NCI-H146 treated with DMSO at 0.1 percent for 48 hours (cell line): ENCODE measurements around the gene INTS7.
"Not testable (repeated sequence)": the region's sequence is repeated elsewhere in the genome, so short reads cannot be mapped to it uniquely, and the experiment has no call there.

Experiments used
- DNase-seq: peaks from one replicate; lab custom pipeline; 2025; ENCODE audit not compliant: unreplicated experiment; lab: John Stamatoyannopoulos, UW

INTS7 gene

DNA sequence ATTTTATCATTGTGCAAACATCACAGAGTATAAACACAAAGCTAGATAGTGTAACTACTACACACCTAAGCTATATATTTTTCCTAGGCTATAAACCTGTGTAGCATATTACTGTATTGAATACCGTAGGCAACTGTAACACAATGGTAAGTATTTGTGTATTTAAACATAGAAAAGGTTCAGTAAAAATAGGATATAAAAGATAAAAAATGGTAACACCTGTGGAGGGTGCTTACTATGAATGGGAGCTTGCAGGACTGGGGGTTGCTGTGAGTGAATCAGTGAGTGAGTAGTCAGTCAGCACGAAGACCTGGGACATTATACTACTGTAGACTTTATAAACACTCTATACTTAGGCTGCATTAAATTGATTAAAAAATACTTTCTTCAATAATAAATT is 4.3 kb upstream of the INTS7 start:
- no peak for DNase-seq

GRCh38 chr1:212037900-212038299 is 2.5 kb upstream of the INTS7 start:
- DNase-seq: no peak

GRCh38 chr1:212035835-212036605 is 663 bp upstream of the INTS7 start:
- DNase-seq: no peak

DNA sequence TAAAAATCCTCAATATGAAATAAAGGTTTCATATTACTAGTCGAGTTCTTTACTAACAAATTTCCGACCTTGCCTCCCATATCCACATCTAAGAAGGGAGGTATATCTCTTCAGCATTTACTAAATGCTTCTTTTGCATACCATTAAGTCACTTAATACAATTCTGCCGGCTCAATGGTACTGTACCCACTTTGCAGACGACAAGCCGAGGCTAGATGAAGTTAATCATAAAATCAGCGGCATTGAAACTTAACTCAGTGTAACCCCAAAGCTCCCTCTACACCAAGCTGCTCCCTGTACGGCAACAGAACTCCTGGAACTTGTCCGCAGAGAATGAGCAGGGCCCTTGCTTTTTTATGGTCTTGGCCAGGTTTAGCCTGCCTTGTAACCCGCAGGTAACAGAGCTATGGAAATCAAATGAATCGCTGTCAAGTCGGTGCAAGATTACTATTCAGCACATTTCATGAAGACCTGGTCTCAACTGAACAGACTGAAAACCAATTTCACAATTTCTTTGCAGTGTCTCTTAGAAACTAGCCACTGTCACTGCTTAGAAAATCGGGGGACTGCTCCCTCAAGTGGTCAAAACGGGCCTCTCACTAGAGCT is 738 bp downstream of the INTS7 start:
- no peak for DNase-seq

GRCh38 chr1:212030936-212031528 is 4.3 kb downstream of the INTS7 start:
- DNase-seq: no peak

DNA sequence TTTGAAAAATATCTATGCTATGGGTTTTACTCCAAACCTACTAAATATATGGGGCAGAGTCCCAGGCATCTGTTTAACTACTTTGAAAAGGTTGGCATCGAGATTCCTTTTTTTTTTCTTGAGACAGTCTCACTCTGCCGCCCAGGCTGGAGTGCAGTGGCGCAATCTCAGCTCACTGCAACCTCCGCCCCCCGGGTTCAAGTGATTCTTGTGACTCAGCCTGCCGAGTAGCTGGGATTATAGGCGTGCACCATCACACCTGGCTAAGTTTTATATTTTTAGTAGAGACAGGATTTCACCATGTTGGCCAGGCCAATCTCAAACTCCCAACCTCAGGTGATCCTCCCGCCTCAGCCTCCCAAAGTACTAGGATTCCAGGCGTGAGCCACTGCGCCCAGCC is 7.6 kb downstream of the INTS7 start:
- not testable (repeated sequence) for DNase-seq

GRCh38 chr1:212024469-212025149 is 10.7 kb downstream of the INTS7 start:
- no peak for DNase-seq

DNA sequence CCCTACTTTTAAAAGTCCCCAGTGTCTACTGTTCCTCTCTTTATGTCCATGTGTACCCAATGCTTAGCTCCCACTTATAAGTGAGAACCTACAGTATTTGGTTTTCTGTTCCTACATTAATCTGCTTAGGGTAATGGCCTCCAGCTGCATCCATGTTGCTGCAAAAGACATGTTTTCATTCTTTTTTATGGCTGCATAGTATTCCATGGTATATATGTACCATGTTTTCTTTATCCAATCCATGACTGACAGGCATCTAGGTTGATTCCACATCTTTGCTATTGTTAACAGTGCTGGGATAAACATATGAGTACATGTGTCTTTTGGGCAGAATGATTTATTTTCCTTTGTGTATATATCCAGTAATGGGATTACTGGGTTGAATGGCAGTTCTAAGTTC is 12.4 kb downstream of the INTS7 start:
- DNase-seq: not testable (repeated sequence)

GRCh38 chr1:212021563-212021962 is 13.8 kb downstream of the INTS7 start:
- no peak for DNase-seq

DNA sequence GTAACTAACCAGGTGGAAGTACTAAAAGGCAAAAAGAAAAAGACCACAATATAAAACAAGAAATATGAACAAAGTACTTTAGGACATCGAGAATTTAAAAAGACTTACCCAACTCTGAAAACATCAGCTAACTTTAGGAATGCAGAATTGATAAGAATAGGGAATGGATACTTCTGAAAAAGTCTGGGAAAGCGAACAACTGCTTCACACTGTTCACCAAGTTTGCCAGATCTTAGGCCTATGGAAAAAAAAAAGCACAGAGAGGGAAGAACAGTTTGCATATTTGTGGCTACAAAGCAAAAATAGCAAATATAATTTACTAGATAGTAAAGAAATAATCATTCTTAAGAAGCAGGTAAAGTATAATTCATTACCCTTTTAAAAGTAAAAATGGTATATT is 14.4 kb downstream of the INTS7 start:
- DNase-seq: no peak

- DNase-seq: no peak
These were observed 21.7 kb downstream of the INTS7 start for GRCh38 chr1:212013672-212014071.

DNA sequence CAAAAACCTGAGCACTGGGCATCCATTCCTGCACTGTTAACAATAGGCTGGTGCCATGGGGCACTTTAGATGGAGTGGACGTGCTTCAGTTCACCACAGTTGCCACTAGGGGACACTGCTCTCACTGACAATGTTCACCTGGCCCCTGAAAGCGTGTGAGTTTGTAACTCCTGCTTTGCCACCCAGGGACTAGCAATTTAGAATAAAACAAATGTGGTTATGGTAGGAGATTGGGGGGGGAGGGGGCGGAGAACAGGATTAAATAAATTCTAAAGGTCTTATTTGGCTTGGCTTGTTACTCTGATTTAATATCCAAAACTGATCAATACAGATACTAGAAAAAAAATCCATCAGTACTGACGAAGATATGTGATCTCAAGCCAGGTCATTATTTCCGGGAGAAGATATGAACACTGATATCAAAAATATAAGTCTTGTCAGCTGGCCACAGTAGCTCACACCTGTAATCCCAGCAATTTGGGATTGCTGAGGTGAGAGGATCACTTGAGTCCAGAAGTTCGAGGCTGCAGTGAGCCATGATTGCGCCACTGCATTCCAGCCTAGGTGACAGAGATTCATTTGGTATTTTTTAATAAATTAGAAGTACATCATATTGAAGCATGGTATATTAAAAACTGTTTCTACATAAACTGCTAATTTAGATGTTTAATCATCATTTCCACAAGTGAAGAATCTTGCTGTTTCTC is 23.2 kb downstream of the INTS7 start:
- peak; percentile 15 for DNase-seq

GRCh38 chr1:212010004-212010403 is 25.4 kb downstream of the INTS7 start:
- no peak for DNase-seq

DNA sequence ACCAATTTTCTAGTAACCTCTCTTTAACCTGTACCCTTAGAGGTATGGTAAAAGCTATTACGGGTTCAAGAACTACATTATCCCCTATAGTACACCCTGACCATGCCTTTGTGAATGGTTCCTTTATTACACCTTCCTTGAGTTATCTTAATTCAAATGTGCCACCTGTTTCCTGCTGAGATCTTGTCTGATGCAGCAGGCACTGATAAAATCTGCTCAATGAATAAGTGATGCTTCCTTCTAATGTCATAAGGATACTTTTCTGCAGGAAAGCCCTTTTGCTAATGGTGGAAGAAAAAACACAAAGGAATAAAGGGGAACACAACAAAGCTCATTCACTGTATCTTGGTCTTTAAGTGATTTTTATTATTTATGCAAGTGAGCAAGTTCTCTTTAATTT is 25.8 kb downstream of the INTS7 start:
- DNase-seq: no peak

DNA sequence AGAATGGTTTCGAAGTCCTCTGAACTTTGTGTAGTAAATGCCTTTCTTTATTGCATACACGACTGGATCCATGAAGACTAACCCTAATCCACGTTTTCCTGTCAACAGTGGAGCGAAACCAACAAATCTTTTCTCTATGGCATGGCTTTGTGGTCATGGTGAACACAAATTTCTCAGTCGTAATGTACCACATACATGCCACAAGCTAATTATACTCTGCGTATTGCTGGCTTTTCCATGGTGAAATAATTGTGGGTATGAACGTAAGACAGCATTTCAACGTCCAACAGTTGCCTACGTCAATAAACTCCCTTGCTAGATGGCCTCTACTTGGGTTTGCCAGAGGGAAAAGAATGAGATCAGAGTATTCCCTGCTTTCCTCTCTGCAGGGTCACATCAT is 27.5 kb downstream of the INTS7 start:
- DNase-seq: no peak

- no peak for DNase-seq
These were observed 28.2 kb downstream of the INTS7 start for GRCh38 chr1:212007178-212007577.

GRCh38 chr1:212004895-212005608 is 30.3 kb downstream of the INTS7 start:
- DNase-seq: peak; percentile 40

DNA sequence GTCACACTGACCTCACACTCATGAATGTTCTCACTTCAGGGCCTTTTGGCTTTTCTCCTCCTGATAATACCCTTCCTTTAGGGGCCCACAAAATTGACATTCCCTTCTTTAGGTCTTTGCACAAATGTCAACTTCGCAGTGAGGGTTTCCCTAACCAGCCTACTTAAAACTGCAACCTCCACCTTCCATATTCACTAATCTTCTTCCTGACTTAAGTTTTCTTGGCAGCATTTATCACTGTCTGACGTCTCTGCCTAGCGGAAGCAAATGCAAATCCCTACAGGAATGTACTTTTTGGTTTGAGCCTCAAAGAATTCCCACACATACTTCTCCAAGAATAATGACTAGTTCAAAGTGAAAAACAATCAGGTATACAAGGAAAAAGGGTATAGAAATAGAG is 32.8 kb downstream of the INTS7 start:
- DNase-seq: no peak

DNA sequence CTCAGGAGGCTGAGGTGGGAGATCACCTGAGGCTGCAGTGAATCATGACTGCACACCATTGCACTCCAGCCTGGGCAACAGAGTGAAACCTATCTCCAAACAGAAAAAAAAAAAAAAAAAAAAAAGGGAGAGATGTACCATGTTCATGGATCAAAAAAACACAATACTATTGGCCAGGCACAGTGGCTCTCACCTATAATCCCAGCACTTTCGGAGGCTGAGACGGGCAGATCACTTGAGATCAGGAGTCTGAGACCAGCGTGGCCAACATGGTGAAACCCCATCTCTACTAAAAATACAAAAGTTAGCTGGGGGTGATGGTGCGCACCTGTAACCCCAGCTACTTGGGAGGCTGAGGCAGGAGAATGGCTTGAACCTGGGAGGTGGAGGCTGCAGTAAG is 37.9 kb downstream of the INTS7 start:
- not testable (repeated sequence) for DNase-seq

DNA sequence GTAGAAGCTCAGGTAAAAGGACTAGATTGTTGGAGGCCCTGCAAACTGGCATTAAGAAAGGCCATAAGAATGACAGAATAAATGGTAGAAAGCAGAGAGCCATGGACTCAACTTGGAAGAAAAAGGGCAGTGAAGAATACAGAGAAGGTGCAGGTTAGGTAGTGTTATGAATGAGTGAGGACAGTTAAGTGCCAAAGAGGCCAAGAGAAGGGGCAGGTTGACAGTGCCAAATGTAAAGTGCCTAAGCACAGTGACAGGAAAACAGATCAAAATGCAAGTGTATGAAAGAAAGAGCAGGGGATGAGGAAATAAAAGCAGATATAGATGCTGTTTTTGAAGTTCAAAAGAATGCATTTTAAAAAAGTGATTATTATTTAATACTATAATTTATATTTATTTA is 43.7 kb downstream of the INTS7 start:
- DNase-seq: no peak
